ENCODE results near the gene NPR1. TPM values are rescaled to one million over a fixed set of nuclear protein-coding genes. Genes with fewer than 3 reads are reported as not detected.

The NPR1 gene
- total RNA-seq, 1 experiment from 2014 or later, result 10.7 TPM

GRCh38 chr1:153682730-153683129, 4.2 kb downstream of the NPR1 start:
- H3K27me3 ChIP-seq (ENCODE audit: control insufficient read depth, insufficient read depth, low read length), result peaks cover 29% of the 10 kb centered on the region
- DNase-seq, result no peak
- H3K36me3 ChIP-seq (replicated peaks; ENCODE audit: control insufficient read depth, insufficient read depth, low read length), result no peaks in the 10 kb centered on the region
- H3K4me3 ChIP-seq (ENCODE audit: insufficient read depth, low read depth, low read length), result no peak overlapping the region

GRCh38 chr1:153683854-153684253, 5.4 kb downstream of the NPR1 start:
- Histone ChIP-seq H3K36me3 (replicated peaks; ENCODE audit: control insufficient read depth, insufficient read depth, low read length) (no peaks in the 10 kb centered on the region), H3K27me3 (ENCODE audit: control insufficient read depth, insufficient read depth, low read length) (peaks cover 18% of the 10 kb centered on the region), H3K4me3 (ENCODE audit: insufficient read depth, low read depth, low read length) (no peak overlapping the region)
- DNase-seq, result no peak

- Histone ChIP-seq H3K27me3 (ENCODE audit: control insufficient read depth, insufficient read depth, low read length) (peaks cover 8% of the 10 kb centered on the region), H3K36me3 (replicated peaks; ENCODE audit: control insufficient read depth, insufficient read depth, low read length) (no peaks in the 10 kb centered on the region), H3K4me3 (ENCODE audit: insufficient read depth, low read depth, low read length) (no peak overlapping the region)
- DNase-seq, result no peak
Measured at GRCh38 chr1:153684892-153685291, 6.4 kb downstream of the NPR1 start.

GRCh38 chr1:153685544-153686340, 7.3 kb downstream of the NPR1 start:
- Histone ChIP-seq H3K27me3 (ENCODE audit: control insufficient read depth, insufficient read depth, low read length) (peaks cover 2% of the 10 kb centered on the region), H3K36me3 (replicated peaks; ENCODE audit: control insufficient read depth, insufficient read depth, low read length) (no peaks in the 10 kb centered on the region), H3K4me3 (ENCODE audit: insufficient read depth, low read depth, low read length) (no peak overlapping the region)
- no peak for DNase-seq

- Histone ChIP-seq H3K27me3 (ENCODE audit: control insufficient read depth, insufficient read depth, low read length) (no peaks in the 10 kb centered on the region), H3K36me3 (replicated peaks; ENCODE audit: control insufficient read depth, insufficient read depth, low read length) (no peaks in the 10 kb centered on the region), H3K4me3 (ENCODE audit: insufficient read depth, low read depth, low read length) (no peak overlapping the region)
- DNase-seq, result no peak
Measured at GRCh38 chr1:153687346-153688125, 9.0 kb downstream of the NPR1 start.

GRCh38 chr1:153688276-153688675, 9.8 kb downstream of the NPR1 start:
- DNase-seq, result no peak
- Histone ChIP-seq H3K4me3 (ENCODE audit: insufficient read depth, low read depth, low read length) (no peak overlapping the region), H3K27me3 (ENCODE audit: control insufficient read depth, insufficient read depth, low read length) (no peaks in the 10 kb centered on the region), H3K36me3 (replicated peaks; ENCODE audit: control insufficient read depth, insufficient read depth, low read length) (no peaks in the 10 kb centered on the region)

GRCh38 chr1:153688736-153689328, 10.3 kb downstream of the NPR1 start:
- Histone ChIP-seq H3K4me3 (ENCODE audit: insufficient read depth, low read depth, low read length) (no peak overlapping the region), H3K36me3 (replicated peaks; ENCODE audit: control insufficient read depth, insufficient read depth, low read length) (no peaks in the 10 kb centered on the region), H3K27me3 (ENCODE audit: control insufficient read depth, insufficient read depth, low read length) (no peaks in the 10 kb centered on the region)
- DNase-seq, result peak; percentile 38

- peak; percentile 30 for DNase-seq
- H3K27me3 ChIP-seq (ENCODE audit: control insufficient read depth, insufficient read depth, low read length), result no peaks in the 10 kb centered on the region
- H3K36me3 ChIP-seq (replicated peaks; ENCODE audit: control insufficient read depth, insufficient read depth, low read length), result no peaks in the 10 kb centered on the region
- no peak overlapping the region for H3K4me3 ChIP-seq (ENCODE audit: insufficient read depth, low read depth, low read length)
Measured at GRCh38 chr1:153693466-153693865, 15.0 kb downstream of the NPR1 start.

- Histone ChIP-seq H3K36me3 (replicated peaks; ENCODE audit: control insufficient read depth, insufficient read depth, low read length) (no peaks in the 10 kb centered on the region), H3K4me3 (ENCODE audit: insufficient read depth, low read depth, low read length) (no peak overlapping the region), H3K27me3 (ENCODE audit: control insufficient read depth, insufficient read depth, low read length) (no peaks in the 10 kb centered on the region)
- no peak for DNase-seq
Measured at GRCh38 chr1:153696741-153697140, 18.3 kb downstream of the NPR1 start.

GRCh38 chr1:153697191-153698019, 18.9 kb downstream of the NPR1 start:
- Histone ChIP-seq H3K27me3 (ENCODE audit: control insufficient read depth, insufficient read depth, low read length) (no peaks in the 10 kb centered on the region), H3K36me3 (replicated peaks; ENCODE audit: control insufficient read depth, insufficient read depth, low read length) (no peaks in the 10 kb centered on the region), H3K4me3 (ENCODE audit: insufficient read depth, low read depth, low read length) (peak overlapping the region; percentile 11; the same call in 1 of the 2 replicates)
- peak; percentile 89 for DNase-seq

GRCh38 chr1:153698020-153698922, 19.8 kb downstream of the NPR1 start:
- DNase-seq, result peak; percentile 80

GRCh38 chr1:153698923-153699714, 20.6 kb downstream of the NPR1 start:
- Histone ChIP-seq H3K4me3 (ENCODE audit: insufficient read depth, low read depth, low read length) (no peak overlapping the region), H3K27me3 (ENCODE audit: control insufficient read depth, insufficient read depth, low read length) (no peaks in the 10 kb centered on the region), H3K36me3 (replicated peaks; ENCODE audit: control insufficient read depth, insufficient read depth, low read length) (no peaks in the 10 kb centered on the region)
- peak; percentile 18 for DNase-seq

More at GRCh38 chr1:153698020-153698922, 19.8 kb downstream of the NPR1 start:
- H3K36me3 ChIP-seq (replicated peaks; ENCODE audit: control insufficient read depth, insufficient read depth, low read length), result no peaks in the 10 kb centered on the region
- H3K27me3 ChIP-seq (ENCODE audit: control insufficient read depth, insufficient read depth, low read length), result no peaks in the 10 kb centered on the region
- H3K4me3 ChIP-seq (ENCODE audit: insufficient read depth, low read depth, low read length), result peak overlapping the region; percentile 11; the same call in 1 of the 2 replicates

GRCh38 chr1:153699768-153700167, 21.3 kb downstream of the NPR1 start:
- Histone ChIP-seq H3K27me3 (ENCODE audit: control insufficient read depth, insufficient read depth, low read length) (no peaks in the 10 kb centered on the region), H3K36me3 (replicated peaks; ENCODE audit: control insufficient read depth, insufficient read depth, low read length) (no peaks in the 10 kb centered on the region), H3K4me3 (ENCODE audit: insufficient read depth, low read depth, low read length) (no peak overlapping the region)
- no peak for DNase-seq
